Panc1 (cell line): ENCODE data around the gene NRM.

Experiments
- CTCF ChIP-seq: fragments of 450-650 bp; IDR thresholded peaks from 2 replicates; pipeline ENCODE4 v1.5.1; 2017; ENCODE audit warnings: mild to moderate bottlenecking
- POLR2AphosphoS5 ChIP-seq: IDR thresholded peaks from 2 replicates; pipeline ENCODE4 v1.6.1; 2012; ENCODE audit warnings: mild to moderate bottlenecking, low read depth, low read length, moderate library complexity
- REST ChIP-seq, 2 experiments: IDR thresholded peaks; 2 replicates each; pipeline ENCODE4 v1.6.1; 2011 to 2012; ENCODE audit warnings: low read depth in 2 of 2, control low read depth in 1 of 2, low read length in 1 of 2, mild to moderate bottlenecking in 1 of 2, moderate library complexity in 1 of 2; ENCODE audit not compliant: insufficient read depth in 1 of 2
- SIN3A ChIP-seq: IDR thresholded peaks from 2 replicates; pipeline ENCODE4 v1.6.1; 2012; ENCODE audit warnings: low read depth, mild to moderate bottlenecking, low read length, moderate library complexity, borderline replicate concordance; ENCODE audit not compliant: insufficient read depth
- TCF7L2 ChIP-seq: IDR thresholded peaks from 2 replicates; pipeline ENCODE4 v1.6.1; 2011; ENCODE audit warnings: mild to moderate bottlenecking, low read depth, low read length, inconsistent platforms

- TF ChIP-seq CTCF, result peak; percentile 69
- TF ChIP-seq SIN3A, result no peak
- TF ChIP-seq TCF7L2, result no peak
- no peak for TF ChIP-seq REST (IDR thresholded peaks at IDR 0.05; ENCODE audit: insufficient read depth in 1 of 2, low read depth in 2 of 2, low read length in 1 of 2)
- TF ChIP-seq POLR2AphosphoS5, result no peak
These were observed 5.4 kb downstream of the NRM start for GRCh38 chr6:30685157-30686008.
